ENCODE measurements around the gene PCDHGA9. TPM values are rescaled to one million over a fixed set of nuclear protein-coding genes. Genes with fewer than 3 reads are reported as not detected.
A peak's percentile ranks its signal among the peaks of the same experiment; 100 is the strongest.
"Not testable (repeated sequence)": the region's sequence is repeated elsewhere in the genome, so short reads cannot be mapped to it uniquely, and the experiment has no call there.

PCDHGA9 gene
- total RNA-seq, 2 experiments from 2014 or later = 0.11 TPM; not detected in 1

DNA sequence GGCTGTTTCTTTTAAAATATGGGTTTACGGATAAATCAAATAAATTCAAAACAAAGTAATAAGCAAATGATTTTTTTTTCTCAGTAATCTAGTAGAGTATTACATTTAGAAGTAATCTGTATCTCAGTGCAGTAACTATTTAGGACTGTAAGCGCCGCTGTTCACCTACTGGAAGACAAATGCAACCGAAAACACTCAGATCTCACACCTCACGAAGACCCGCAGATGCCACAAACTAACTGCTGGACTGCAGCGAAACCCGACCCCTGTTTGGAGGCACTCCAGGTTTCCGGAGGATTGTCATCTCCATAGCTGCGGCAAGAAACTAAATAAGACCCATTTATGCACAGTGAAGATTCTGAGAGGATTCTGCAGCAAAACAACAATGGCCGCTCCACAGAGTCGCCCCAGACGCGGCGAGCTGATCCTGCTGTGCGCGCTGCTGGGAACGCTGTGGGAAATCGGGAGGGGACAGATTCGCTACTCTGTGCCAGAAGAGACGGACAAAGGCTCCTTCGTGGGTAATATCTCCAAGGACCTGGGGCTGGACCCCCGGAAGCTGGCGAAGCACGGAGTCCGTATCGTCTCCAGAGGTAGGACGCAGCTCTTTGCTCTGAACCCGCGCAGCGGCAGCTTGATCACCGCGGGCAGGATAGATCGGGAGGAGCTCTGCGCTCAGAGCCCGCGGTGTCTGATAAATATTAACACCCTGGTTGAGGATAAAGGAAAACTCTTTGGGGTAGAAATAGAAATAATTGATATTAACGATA, 10.0 kb upstream of the PCDHGA9 start, which contains the start of gene PCDHGA8:
TSS of gene PCDHGA8 (plus strand) at position 205 of the 770 bp plus-strand sequence. CDS start at position 386, 181 bp downstream.
- H3K9me3 Mint-ChIP-seq = peaks cover 23% of the 10 kb centered on the region
- H3K36me3 Mint-ChIP-seq = peaks cover 7% of the 10 kb centered on the region
- H3K4me1 Mint-ChIP-seq = no peaks in the 10 kb centered on the region
- no peak within 1 kb of the TSS for H3K27ac Mint-ChIP-seq
- DNase-seq (no peak), ATAC-seq (ENCODE audit: low read depth) (no peak)
- H3K4me3 Mint-ChIP-seq = no peak within 1 kb of the TSS
- peaks cover 48% of the 10 kb centered on the region for H3K27me3 Mint-ChIP-seq
- POLR2A ChIA-PET = no interaction called here

DNA sequence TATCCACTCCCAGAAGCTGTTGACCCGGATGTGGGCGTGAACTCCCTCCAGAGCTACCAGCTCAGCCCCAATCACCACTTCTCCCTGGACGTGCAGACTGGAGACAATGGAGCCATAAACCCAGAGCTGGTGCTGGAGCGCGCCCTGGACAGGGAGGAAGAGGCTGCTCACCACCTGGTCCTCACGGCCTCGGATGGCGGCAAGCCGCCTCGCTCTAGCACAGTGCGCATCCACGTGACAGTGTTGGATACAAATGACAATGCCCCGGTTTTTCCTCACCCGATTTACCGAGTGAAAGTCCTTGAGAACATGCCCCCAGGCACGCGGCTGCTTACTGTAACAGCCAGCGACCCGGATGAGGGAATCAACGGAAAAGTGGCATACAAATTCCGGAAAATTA, 9.3 kb upstream of the PCDHGA9 start:
- no peak for DNase-seq
- Mint-ChIP-seq H3K27ac (no peak overlapping the region), H3K9me3 (peaks cover 22% of the 10 kb centered on the region), H3K27me3 (peaks cover 47% of the 10 kb centered on the region), H3K36me3 (peaks cover 7% of the 10 kb centered on the region), H3K4me3 (no peak overlapping the region), H3K4me1 (no peaks in the 10 kb centered on the region)
- ATAC-seq (ENCODE audit: low read depth) = no peak
- POLR2A ChIA-PET = no interaction called here

- DNase-seq; H3K36me3 Mint-ChIP-seq; H3K4me3 Mint-ChIP-seq; H3K4me1 Mint-ChIP-seq; POLR2A ChIA-PET; H3K27ac Mint-ChIP-seq; ATAC-seq (ENCODE audit: low read depth): not testable (repeated sequence)
- Mint-ChIP-seq H3K9me3 (peaks cover 21% of the 10 kb centered on the region), H3K27me3 (peaks cover 46% of the 10 kb centered on the region)
Measured at GRCh38 chr5:141394401-141395187, 8.0 kb upstream of the PCDHGA9 start.

- H3K27ac Mint-ChIP-seq, DNase-seq, POLR2A ChIA-PET, H3K36me3 Mint-ChIP-seq, H3K4me1 Mint-ChIP-seq: not testable (repeated sequence)
- Mint-ChIP-seq H3K27me3 (peaks cover 52% of the 10 kb centered on the region), H3K9me3 (peaks cover 21% of the 10 kb centered on the region), H3K4me3 (peak within 1 kb of the TSS; percentile 37)
- peak; percentile 63 for ATAC-seq (ENCODE audit: low read depth)
Measured at GRCh38 chr5:141397756-141398551, 4.6 kb upstream of the PCDHGA9 start, which contains the start of gene PCDHGB5. Gene PCDHGB5 (plus strand): TSS chr5:141397947. CDS start chr5:141398128, 181 bp downstream.

- ATAC-seq (ENCODE audit: low read depth) (no peak), DNase-seq (no peak)
- H3K27me3 Mint-ChIP-seq = peaks cover 56% of the 10 kb centered on the region
- H3K27ac Mint-ChIP-seq = no peak overlapping the region
- peaks cover 18% of the 10 kb centered on the region for H3K9me3 Mint-ChIP-seq
- POLR2A ChIA-PET = no interaction called here
- no peak overlapping the region for H3K4me3 Mint-ChIP-seq
- H3K36me3 Mint-ChIP-seq = peaks cover 2% of the 10 kb centered on the region
- peaks cover 3% of the 10 kb centered on the region for H3K4me1 Mint-ChIP-seq
Measured at GRCh38 chr5:141398608-141399007, 4.0 kb upstream of the PCDHGA9 start.

DNA sequence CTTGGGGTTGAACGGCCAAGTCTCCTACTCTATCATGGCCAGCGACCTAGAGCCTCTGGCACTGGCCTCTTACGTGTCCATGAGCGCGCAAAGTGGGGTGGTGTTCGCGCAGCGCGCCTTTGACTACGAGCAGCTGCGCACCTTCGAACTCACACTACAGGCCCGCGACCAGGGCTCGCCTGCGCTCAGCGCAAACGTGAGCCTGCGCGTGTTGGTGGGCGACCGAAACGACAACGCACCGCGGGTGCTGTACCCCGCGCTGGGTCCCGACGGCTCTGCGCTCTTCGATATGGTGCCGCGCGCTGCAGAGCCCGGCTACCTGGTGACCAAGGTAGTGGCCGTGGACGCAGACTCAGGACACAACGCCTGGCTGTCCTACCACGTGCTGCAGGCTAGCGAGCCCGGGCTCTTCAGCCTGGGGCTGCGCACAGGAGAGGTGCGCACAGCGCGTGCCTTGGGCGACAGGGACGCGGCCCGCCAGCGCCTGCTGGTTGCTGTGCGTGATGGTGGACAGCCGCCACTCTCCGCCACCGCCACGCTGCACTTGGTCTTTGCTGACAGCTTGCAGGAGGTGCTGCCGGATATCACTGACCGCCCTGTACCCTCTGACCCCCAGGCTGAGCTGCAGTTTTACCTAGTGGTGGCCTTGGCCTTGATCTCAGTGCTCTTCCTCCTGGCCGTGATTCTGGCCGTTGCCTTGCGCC, 2.9 kb upstream of the PCDHGA9 start:
- H3K27ac Mint-ChIP-seq = peak overlapping the region; percentile 64
- peaks cover 3% of the 10 kb centered on the region for H3K4me1 Mint-ChIP-seq
- peak overlapping the region; percentile 7 for H3K4me3 Mint-ChIP-seq
- no peak for DNase-seq
- H3K27me3 Mint-ChIP-seq = peaks cover 58% of the 10 kb centered on the region
- H3K9me3 Mint-ChIP-seq = peaks cover 12% of the 10 kb centered on the region
- H3K36me3 Mint-ChIP-seq = peaks cover 2% of the 10 kb centered on the region
- POLR2A ChIA-PET = no interaction called here
- no peak for ATAC-seq (ENCODE audit: low read depth)

GRCh38 chr5:141403387-141403786, 809 bp downstream of the PCDHGA9 start:
- Mint-ChIP-seq H3K9me3 (peaks cover 17% of the 10 kb centered on the region), H3K36me3 (peaks cover 2% of the 10 kb centered on the region)

DNA sequence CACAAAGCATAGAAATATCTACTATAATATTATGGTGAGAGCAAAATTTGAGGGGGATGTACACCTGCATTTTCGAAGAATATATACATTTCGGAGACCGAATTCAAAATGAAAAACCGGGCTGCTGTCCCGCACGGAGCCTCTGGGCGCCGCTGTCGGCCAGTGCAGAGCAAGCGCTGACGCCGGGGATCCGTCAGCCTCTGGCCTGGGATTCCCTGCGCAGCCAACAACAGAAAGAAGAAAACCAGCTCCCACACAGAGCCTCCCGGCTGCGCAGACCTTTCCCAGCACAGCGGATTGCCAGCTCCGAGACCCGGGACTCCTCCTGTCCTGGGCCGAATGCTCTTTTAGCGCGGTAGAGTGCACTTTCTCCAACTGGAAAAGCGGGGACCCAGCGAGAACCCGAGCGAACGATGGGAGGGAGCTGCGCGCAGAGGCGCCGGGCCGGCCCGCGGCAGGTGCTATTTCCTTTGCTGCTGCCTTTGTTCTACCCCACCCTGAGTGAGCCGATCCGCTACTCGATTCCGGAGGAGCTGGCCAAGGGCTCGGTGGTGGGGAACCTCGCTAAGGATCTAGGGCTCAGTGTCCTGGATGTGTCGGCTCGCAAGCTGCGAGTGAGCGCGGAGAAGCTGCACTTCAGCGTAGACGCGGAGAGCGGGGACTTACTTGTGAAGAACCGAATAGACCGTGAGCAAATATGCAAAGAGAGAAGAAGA, 5.4 kb downstream of the PCDHGA9 start, which contains the start of gene PCDHGB6:
TSS of gene PCDHGB6 (plus strand) at position 232 of the 716 bp plus-strand sequence. CDS start at position 414, 182 bp downstream.
- H3K36me3 Mint-ChIP-seq; H3K4me1 Mint-ChIP-seq; POLR2A ChIA-PET; ATAC-seq (ENCODE audit: low read depth): not testable (repeated sequence)
- Mint-ChIP-seq H3K27me3 (peaks cover 63% of the 10 kb centered on the region), H3K4me3 (peak within 1 kb of the TSS; percentile 52), H3K9me3 (peaks cover 14% of the 10 kb centered on the region), H3K27ac (peak within 1 kb of the TSS; percentile 44)
- peak; percentile 62 for DNase-seq

More at GRCh38 chr5:141403387-141403786, 809 bp downstream of the PCDHGA9 start:
- peaks cover 64% of the 10 kb centered on the region for H3K27me3 Mint-ChIP-seq
- H3K27ac Mint-ChIP-seq = no peak overlapping the region
- DNase-seq = no peak
- no peak overlapping the region for H3K4me3 Mint-ChIP-seq
- ATAC-seq (ENCODE audit: low read depth) = no peak
- POLR2A ChIA-PET = no interaction called here
- peaks cover 3% of the 10 kb centered on the region for H3K4me1 Mint-ChIP-seq

DNA sequence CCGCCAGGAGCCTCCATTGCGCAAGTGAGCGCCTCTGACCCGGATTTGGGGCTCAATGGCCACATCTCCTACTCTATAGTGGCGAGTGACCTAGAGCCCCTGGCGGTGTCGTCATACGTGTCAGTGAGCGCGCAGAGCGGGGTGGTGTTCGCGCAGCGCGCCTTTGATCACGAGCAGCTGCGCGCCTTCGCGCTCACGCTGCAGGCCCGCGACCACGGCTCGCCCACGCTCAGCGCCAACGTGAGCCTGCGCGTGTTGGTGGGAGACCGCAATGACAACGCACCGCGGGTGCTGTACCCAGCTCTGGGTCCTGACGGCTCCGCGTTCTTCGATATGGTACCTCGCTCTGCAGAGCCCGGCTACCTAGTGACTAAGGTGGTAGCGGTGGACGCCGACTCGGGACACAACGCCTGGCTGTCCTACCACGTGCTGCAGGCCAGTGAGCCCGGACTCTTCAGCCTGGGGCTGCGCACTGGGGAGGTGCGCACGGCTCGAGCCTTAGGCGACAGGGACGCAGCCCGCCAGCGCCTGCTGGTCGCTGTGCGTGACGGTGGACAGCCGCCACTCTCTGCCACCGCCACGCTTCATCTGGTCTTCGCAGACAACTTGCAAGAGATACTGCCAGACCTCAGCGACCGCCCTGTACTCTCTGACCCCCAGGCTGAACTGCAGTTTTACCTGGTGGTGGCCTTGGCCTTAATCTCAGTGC, 7.2 kb downstream of the PCDHGA9 start:
- peaks cover 64% of the 10 kb centered on the region for H3K27me3 Mint-ChIP-seq
- H3K36me3 Mint-ChIP-seq = peaks cover 4% of the 10 kb centered on the region
- peaks cover 2% of the 10 kb centered on the region for H3K4me1 Mint-ChIP-seq
- no peak for ATAC-seq (ENCODE audit: low read depth)
- H3K9me3 Mint-ChIP-seq = peaks cover 14% of the 10 kb centered on the region
- DNase-seq = no peak
- POLR2A ChIA-PET = no interaction called here
- no peak overlapping the region for H3K4me3 Mint-ChIP-seq
- H3K27ac Mint-ChIP-seq = no peak overlapping the region

DNA sequence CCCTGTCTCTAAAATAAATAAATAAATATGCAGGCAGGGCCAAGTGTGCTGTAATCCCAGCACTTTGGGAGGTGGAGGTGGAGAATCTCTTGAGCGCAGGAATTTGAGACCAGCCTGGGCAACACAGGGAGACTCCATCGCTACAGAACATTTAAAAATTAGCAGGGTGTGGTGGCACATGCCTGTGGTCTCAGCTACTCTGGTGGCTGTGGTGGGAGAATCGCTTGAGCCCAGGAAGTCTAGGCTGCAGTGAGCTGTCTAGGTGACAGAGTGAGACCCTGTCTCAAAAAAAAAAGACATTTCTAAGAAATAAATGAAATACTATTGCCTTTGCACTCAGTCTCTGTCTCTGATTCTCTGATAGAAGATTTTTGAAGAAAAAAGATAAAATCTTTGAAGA, 9.0 kb downstream of the PCDHGA9 start:
- H3K4me1 Mint-ChIP-seq = peaks cover 2% of the 10 kb centered on the region
- H3K9me3 Mint-ChIP-seq = peaks cover 11% of the 10 kb centered on the region
- POLR2A ChIA-PET = no interaction called here
- no peak overlapping the region for H3K27ac Mint-ChIP-seq
- DNase-seq (no peak), ATAC-seq (ENCODE audit: low read depth) (no peak)
- peaks cover 4% of the 10 kb centered on the region for H3K36me3 Mint-ChIP-seq
- H3K27me3 Mint-ChIP-seq = peaks cover 67% of the 10 kb centered on the region
- no peak overlapping the region for H3K4me3 Mint-ChIP-seq

DNA sequence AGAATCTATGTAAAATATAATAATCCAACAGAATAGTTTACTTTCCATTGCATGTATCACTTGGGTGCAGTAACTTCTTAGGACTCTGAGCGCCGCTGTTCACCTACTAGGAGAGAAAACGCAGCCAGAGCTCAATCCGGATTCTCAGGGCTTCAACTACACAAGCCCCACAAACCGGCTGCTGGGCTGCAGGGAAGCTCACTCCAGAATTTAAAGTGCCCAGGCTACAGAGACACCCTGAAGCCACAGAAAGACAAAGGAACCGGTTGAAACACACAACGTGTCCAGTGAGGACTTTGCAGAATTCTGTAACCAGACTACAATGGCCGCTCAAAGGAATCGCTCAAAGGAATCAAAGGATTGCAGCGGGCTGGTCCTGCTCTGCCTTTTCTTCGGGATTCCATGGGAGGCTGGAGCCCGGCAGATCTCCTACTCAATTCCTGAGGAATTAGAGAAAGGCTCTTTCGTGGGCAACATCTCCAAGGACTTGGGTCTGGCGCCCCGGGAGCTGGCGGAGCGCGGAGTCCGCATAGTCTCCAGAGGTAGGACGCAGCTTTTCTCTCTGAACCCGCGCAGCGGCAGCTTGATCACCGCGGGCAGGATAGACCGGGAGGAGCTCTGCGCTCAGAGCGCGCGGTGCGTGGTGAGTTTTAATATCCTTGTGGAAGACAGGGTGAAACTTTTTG, 10.4 kb downstream of the PCDHGA9 start, which contains the start of gene PCDHGA10:
TSS of gene PCDHGA10 (plus strand) at position 134 of the 686 bp plus-strand sequence. CDS start at position 323, 189 bp downstream.
- H3K9me3 Mint-ChIP-seq = peaks cover 10% of the 10 kb centered on the region

More for the DNA sequence above, 10.4 kb downstream of the PCDHGA9 start, which contains the start of gene PCDHGA10:
- POLR2A ChIA-PET = no interaction called here
- no peak within 1 kb of the TSS for H3K27ac Mint-ChIP-seq
- ATAC-seq (ENCODE audit: low read depth) (peak; percentile 75), DNase-seq (no peak)
- H3K4me3 Mint-ChIP-seq = peak within 1 kb of the TSS; percentile 80
- peaks cover 6% of the 10 kb centered on the region for H3K36me3 Mint-ChIP-seq
- peaks cover 66% of the 10 kb centered on the region for H3K27me3 Mint-ChIP-seq
- H3K4me1 Mint-ChIP-seq = peaks cover 4% of the 10 kb centered on the region

All from activated naive CD8-positive, alpha-beta T cell treated with anti-CD3 and anti-CD28 coated beads, Interleukin-2, amount 10 ng/mL, durations not matched to agents 7 days and 5 days (primary cell).